Kidney tubule cell (primary cell): Measurements from ENCODE around the gene DLST.

ENCODE experiments used
- DNase-seq: peaks from one replicate; pipeline ENCODE4 v3.0.0-alpha.2; 2018; ENCODE audit warnings: low spot score

DLST gene

GRCh38 chr14:74881431-74882102, at the start of gene DLST:
Gene DLST, plus strand, starts transcription at chr14:74881916. Its CDS starts 38 bp downstream, at chr14:74881954.
- peak; percentile 89 for DNase-seq

GRCh38 chr14:74832849-74833248, 48.9 kb upstream of the DLST start:
- DNase-seq = no peak

DNA sequence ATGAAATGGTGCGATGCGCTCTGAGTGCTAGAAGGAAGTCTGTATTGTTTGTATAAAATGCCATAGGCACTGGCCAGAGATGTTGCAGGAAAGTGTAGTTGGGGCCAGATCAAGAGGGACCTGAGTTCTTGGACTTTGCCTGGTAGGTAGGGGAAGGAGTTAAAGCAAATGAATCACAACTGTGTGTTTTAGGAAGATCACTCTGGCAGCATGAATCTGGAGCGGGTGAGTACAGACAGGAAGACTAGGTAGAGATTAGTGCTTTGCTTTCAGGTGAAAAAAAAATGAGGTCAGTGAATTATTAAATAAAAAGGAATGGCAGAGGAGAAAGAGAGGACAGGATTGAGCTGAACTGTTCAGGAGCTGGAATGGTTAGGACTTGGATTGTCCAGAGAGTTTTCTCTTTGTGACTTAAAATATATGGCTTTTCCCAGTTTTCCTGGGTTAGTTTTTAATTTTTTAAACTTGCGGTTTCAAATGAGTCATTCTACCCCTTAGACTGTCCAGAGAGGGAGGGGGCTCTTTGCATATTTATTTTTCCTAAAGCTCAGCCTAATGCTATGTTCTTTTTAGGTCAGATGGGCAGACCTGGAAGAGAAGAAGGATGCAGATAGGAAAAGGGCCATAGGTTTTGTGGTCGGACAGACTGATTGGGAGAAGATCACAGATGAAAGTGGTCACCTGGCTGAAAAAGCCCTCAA, 46.9 kb upstream of the DLST start:
- peak; percentile 71 for DNase-seq

GRCh38 chr14:74835645-74836250, 46.0 kb upstream of the DLST start:
- DNase-seq = no peak

DNA sequence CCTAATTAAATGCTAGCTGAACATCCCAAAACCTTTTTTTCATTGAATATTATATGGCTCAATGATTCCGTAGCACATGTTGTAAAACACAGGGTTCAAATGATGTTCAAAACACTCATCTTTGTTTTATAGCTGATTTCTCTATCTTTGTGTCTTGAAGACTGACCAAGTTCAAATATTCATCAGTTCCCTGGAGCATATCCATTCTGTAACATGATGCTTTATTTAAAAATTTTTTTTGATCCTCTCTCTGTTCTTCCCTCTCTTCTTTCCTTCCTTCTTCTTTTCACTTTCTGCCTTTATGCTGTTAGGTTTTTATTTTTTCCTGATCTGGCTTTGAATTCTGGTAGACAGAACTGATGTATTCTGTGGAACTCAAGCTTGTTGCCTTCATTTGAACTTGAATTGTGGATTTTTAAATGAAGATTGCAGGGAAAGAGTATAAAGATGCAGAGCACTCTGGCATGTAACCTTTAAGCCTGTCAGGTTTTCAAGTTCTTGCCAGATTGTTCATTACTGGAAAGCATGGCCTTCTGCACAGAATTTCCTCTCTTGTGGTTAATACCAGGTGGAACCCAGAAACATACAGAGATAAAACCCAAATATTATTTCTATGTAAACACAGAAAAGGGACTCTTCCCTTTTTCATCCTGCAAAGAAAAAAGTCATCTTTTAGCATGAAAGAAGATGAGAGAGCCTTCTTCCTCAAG, 45.3 kb upstream of the DLST start:
- DNase-seq = no peak

DNA sequence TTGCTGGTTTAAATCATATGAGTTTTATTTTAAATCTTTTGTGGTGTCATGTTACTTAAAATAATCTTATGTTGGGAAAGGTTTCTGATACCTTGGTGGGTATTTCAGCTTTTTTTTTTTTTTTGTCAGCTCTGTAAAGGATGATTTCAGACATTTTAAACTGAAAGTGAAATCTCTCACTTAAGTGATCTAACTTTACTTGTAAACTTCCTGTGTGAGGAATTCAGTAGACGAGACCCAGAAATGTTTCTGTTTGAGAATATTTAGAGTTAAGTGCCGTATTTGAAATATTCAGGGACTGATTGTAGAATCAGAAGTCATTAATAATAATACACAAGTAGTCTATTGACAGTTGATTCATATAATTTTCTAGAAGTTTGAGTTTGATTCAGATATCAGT, 43.5 kb upstream of the DLST start:
- no peak for DNase-seq

GRCh38 chr14:74840603-74841030, 41.1 kb upstream of the DLST start:
- no peak for DNase-seq

GRCh38 chr14:74841230-74842207, 40.2 kb upstream of the DLST start:
- DNase-seq = no peak

DNA sequence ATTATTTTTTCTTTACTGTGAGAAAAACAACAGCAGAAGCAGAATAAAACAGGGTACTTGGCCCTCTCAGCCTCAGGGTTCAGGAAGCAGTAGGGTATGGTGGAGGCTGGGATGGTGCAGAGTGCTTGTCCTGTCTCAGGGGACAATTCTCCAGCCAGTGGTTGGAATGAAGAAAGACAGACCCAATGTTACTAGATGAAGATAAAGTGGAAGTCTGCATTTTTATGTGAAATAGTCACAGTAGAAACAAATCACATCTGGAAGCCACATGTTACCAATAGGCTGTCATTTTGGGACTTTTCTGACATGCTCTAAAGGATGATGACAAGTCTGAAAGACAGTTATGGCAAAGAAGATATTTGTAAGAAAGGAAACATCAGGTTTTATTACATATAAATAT, 38.1 kb upstream of the DLST start:
- no peak for DNase-seq

DNA sequence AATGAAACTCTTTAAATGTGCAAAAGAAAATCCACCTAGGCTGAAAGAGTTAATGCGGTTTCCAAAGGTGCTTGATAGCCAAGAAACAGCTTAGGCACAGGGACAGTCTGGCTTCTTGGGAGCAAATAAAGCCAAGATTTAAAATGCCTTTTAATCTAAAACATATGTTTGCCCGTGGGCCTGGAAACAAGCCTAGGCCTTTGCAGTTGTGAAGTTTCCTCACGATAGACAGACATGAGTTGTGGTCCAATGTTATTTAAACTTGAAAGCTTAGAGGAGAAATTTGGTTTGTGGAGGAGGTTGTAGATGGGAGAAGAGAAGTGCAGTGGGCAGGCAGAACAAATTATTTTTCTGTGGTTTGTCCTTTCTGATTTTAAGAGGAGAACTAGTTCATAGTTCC, 35.5 kb upstream of the DLST start:
- DNase-seq = no peak

- peak; percentile 38 for DNase-seq
Measured at GRCh38 chr14:74846968-74847665, 34.6 kb upstream of the DLST start.

GRCh38 chr14:74848768-74849167, 32.9 kb upstream of the DLST start:
- no peak for DNase-seq

DNA sequence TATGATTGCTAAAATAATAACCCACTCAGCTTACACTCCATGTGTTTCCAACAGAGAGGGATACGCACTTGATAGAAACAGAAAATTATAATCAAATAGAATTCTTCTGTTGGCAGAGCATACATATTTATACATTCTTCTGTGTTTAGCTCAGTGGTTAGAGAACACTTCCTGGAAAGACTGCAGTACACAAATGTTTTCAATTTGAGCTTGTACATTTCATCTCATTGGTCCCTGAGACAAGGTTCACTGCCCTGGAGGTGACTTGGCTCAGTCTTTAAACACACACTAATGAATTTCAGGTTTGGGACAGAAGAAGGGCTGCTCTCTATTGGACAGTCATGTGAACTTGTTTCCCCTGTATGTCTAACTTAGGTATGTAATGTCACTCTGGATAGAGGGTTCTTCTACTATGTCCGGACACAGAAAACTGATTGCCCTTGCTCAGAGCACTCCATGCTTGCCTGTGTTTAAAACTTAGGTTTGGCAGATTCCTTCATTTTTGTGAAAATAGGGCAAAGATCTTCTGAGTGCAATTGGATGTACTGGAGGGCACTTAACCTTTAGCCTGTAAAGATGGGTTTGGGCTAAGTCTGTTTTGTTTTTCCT, 28.7 kb upstream of the DLST start:
- peak; percentile 74 for DNase-seq

GRCh38 chr14:74853581-74853980, 28.1 kb upstream of the DLST start:
- no peak for DNase-seq

GRCh38 chr14:74855021-74855420, 26.7 kb upstream of the DLST start:
- no peak for DNase-seq

DNA sequence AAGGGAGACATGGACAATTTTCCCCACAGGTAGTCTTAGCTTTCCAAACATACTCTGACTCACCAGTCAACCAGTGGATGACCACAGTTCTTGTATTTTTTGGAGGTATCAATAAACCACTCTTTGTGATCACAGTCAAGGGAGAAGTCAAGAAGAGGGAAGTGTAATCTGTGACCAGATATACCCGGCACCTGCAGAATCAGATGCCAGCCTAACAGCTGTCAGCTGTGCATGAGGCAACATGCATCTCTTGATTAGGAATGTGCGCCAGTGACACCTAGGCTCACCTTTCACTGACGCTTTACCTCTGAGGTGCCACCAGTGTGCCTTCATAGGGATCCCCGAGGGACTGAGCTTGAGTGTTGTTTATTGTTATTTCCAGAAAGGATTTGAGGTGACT, 25.8 kb upstream of the DLST start:
- no peak for DNase-seq

GRCh38 chr14:74856366-74856765, 25.4 kb upstream of the DLST start:
- no peak for DNase-seq

- no peak for DNase-seq
Measured at GRCh38 chr14:74858022-74858421, 23.7 kb upstream of the DLST start.

DNA sequence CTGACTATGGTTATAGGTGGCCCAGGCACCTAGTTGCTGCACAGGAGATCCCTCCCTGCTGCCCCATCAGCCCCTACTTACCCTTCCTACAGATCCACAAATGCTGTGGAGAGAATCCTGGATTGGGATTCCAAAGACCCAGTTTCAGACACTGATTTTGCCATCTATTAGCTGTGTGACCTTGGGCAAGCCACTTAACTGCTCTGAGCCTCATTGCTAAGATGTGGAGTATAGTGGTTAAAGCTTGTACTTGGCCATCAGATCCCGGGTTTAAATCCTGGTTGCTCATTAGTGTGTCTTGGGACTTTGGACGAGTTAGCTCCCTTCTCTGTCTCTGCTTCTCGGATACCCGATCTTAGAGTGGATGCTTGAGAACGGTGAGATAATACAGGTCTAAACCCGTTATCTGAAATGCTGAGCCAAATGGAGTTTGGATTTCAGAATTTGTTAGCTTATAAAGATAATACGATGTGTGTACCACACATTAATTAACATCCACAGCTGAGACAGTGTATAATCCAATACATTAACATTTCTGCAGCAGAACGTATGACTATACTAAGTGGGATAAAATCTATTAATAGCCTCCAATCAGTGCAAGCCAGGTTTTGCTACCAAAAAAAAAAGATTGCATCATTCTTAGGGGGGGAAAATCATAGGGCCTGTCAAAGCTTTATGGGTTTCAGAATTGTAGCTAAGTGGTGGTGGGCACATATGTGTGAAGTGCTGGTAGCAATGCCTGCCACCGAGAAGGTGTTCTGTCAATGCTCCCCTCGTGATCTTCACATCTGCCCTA, 21.8 kb upstream of the DLST start:
- no peak for DNase-seq
